ENCODE results near the gene SAMD11. TPM values are rescaled to one million over a fixed set of nuclear protein-coding genes. Genes with fewer than 3 reads are reported as not detected.

SAMD11 gene
- total and polyA plus RNA-seq, 2 of the 13 experiments (the other 11 are each of a cell fraction or from before 2014, with no cell fraction given), result 0.11 TPM; not detected in 1

GRCh38 chr1:938711-939489 lies 15.2 kb downstream of the SAMD11 start:
- H3K36me3 ChIP-seq (replicated peaks in 1 of 2; ENCODE audit: control insufficient read depth in 1 of 2, insufficient read depth in 2 of 2, low read length in 2 of 2), result no peaks in the 10 kb centered on the region
- no peak overlapping the region for H3K27ac ChIP-seq (ENCODE audit: extremely low read length, insufficient read depth, low read length)
- peaks cover 26 to 60% of the 10 kb centered on the region in 2 experiments for H3K27me3 ChIP-seq (ENCODE audit: control insufficient read depth in 1 of 2, insufficient read depth in 2 of 2, low read length in 2 of 2)
- intact Hi-C loops (cut with micrococcal nuclease; ENCODE audit: unreplicated experiment), result loop anchor here (2.0 kb wide), 1 partner anchor 34 kb away; no protein-coding TSS in a partner anchor
- WGBS (ENCODE audit: low lambda C conversion rate), result no CpG with 5 or more reads among the region's 30 CpGs
- no peaks in the 10 kb centered on the region for H3K79me2 ChIP-seq (ENCODE audit: insufficient read depth, low read length)
- H2AFZ ChIP-seq (ENCODE audit: low read length), result no peak overlapping the region
- no peak for TF ChIP-seq SP5 (CRISPR knock-in tag; IDR thresholded peaks at IDR 0.05; ENCODE audit: borderline replicate concordance, low read depth)
- no peak for TF ChIP-seq ZNF335 (CRISPR knock-in tag; IDR thresholded peaks at IDR 0.05)
- TF ChIP-seq CTCF (CRISPR knock-in tag; IDR thresholded peaks at IDR 0.05), result peak; percentile 38
- 0 out of 2 replicates have a peak, but pooled peaks have one; percentile 7 for TF ChIP-seq HNRNPL (IDR thresholded peaks at IDR 0.05; ENCODE audit: low read depth, low read length)
- TF ChIP-seq MXI1 (IDR thresholded peaks at IDR 0.05; ENCODE audit: borderline replicate concordance, low read depth, low read length), result no peak
- peak; percentile 25 for TF ChIP-seq ZNF687 (CRISPR knock-in tag; IDR thresholded peaks at IDR 0.05)
- TF ChIP-seq MAX (IDR thresholded peaks at IDR 0.05), result peak; percentile 38; the same call in 1 of the 2 replicates
- TF ChIP-seq ZNF30 (CRISPR knock-in tag; IDR thresholded peaks at IDR 0.05), result 0 out of 2 replicates have a peak, but pooled peaks have one; percentile 31
- TF ChIP-seq ZSCAN21 (CRISPR knock-in tag; IDR thresholded peaks at IDR 0.05; ENCODE audit: borderline replicate concordance), result 0 out of 2 replicates have a peak, but pooled peaks have one; percentile 41
- ChIA-PET CTCF (ENCODE audit: low intra/inter-chr PET ratio, low total read pairs) (interaction anchor here (0.9 to 1.3 kb wide), 5 partner anchors 15 to 69 kb away, joined by 3 to 6 read pairs (median 3); no protein-coding TSS in a partner anchor), POLR2A (interaction anchor here (1.2 to 3.1 kb wide), 3 partner anchors 20 to 34 kb away, joined by 3 to 10 read pairs (median 4); partner anchors contain the start of gene NOC2L)
- H3K4me1 ChIP-seq (ENCODE audit: insufficient read depth, low read length), result peaks cover 32% of the 10 kb centered on the region
- H3K9ac ChIP-seq (ENCODE audit: insufficient read depth, low read depth, low read length), result no peak overlapping the region
- no peaks in the 10 kb centered on the region for H4K20me1 ChIP-seq (ENCODE audit: insufficient read depth, low read length)
- FAIRE-seq (no peak), ATAC-seq (peak; percentile 46), DNase-seq (ENCODE audit: low spot score) (no peak)
- no TSS peak for BruUV-seq (replicated peaks)
- H3K9me3 ChIP-seq (ENCODE audit: low read length), result no peaks in the 10 kb centered on the region
- H3K4me3 ChIP-seq (replicated peaks in 1 of 3; ENCODE audit: insufficient read depth in 1 of 3, low read depth in 2 of 3, low read length in 3 of 3), result peak overlapping the region in 1 of 3 experiments; percentile 65; a peak in 1 of 6 replicates
- in situ Hi-C loops (cut with HindIII; ENCODE audit: extremely low pct_ligation_motif_present, low pct_unique_long_range_greater_than_20kb), result no loop called here
- peak overlapping the region; percentile 72 for H3K4me2 ChIP-seq (ENCODE audit: low read depth, low read length)

Measured in HepG2 (cell line).